GM12874 (cell line): ENCODE measurements around the gene AGO1.

Source experiments
- CTCF ChIP-seq: IDR thresholded peaks from 2 replicates; pipeline ENCODE4 v1.5.1; 2011; ENCODE audit warnings: low read depth, mild to moderate bottlenecking, control low read depth, low read length, moderate library complexity; ENCODE audit not compliant: insufficient read depth

The AGO1 gene

GRCh38 chr1:35857830-35858229 lies 25.2 kb upstream of the AGO1 start:
- TF ChIP-seq CTCF, result peak; percentile 7; the same call in 1 of the 2 replicates

GRCh38 chr1:35860696-35861095 lies 22.3 kb upstream of the AGO1 start:
- no peak for TF ChIP-seq CTCF

- TF ChIP-seq CTCF, result no peak
Measured at GRCh38 chr1:35863136-35863535, 19.9 kb upstream of the AGO1 start.

GRCh38 chr1:35863881-35864625 lies 19.0 kb upstream of the AGO1 start:
- TF ChIP-seq CTCF, result no peak

GRCh38 chr1:35864813-35865212 lies 18.2 kb upstream of the AGO1 start:
- no peak for TF ChIP-seq CTCF

GRCh38 chr1:35866991-35867390 lies 16.0 kb upstream of the AGO1 start:
- no peak for TF ChIP-seq CTCF

- TF ChIP-seq CTCF, result no peak
Measured at GRCh38 chr1:35870651-35871309, 12.2 kb upstream of the AGO1 start.
